Endothelial cell of umbilical vein (primary cell): ENCODE results near the gene POLR3G. TPM values are rescaled to one million over a fixed set of nuclear protein-coding genes. Genes with fewer than 3 reads are reported as not detected.

Source experiments
- BruUV-seq: library from RNA; stranded (reverse); fragments of 400-500 nt; replicated peaks from 2 replicates; lab custom pipeline; 2021; lab: Mats Ljungman, UMichigan
- CTCF ChIA-PET: fragments of 300-600, 350-600 bp; sonication (Branson Sonifier 250); formaldehyde crosslinking; loops from one replicate; lab custom pipeline; 2021; ENCODE audit warnings: antibody characterized with exemption, inconsistent platforms; lab: Charles Lee
- POLR2A ChIA-PET: fragments of 300-600, 350-600 bp; sonication (Branson Sonifier 250); formaldehyde crosslinking; loops from one replicate; lab custom pipeline; 2021; ENCODE audit warnings: antibody characterized with exemption, inconsistent platforms; lab: Charles Lee
- DNase-seq: peaks from one replicate; pipeline ENCODE4 v3.0.0-alpha.2; 2011; ENCODE audit warnings: low read depth, low spot score
- FAIRE-seq: peaks from 2 replicates; lab custom pipeline; 2011; peaks lifted over from hg19 to GRCh38; lab: Jason Lieb, UNC
- H2AFZ ChIP-seq: 2 replicates; pipeline ENCODE4 v1.6.0; 2012; ENCODE audit warnings: low read depth, low read length, control low read depth, inconsistent platforms
- H3K27ac ChIP-seq: 2 replicates; pipeline ENCODE4 v1.5.1; 2011; ENCODE audit warnings: low read depth, mild to moderate bottlenecking, control low read depth, low read length, moderate library complexity; ENCODE audit not compliant: insufficient read depth
- H3K27me3 ChIP-seq, 2 experiments: 2 replicates each; pipeline versions ENCODE4 v1.6.0 to v1.6.1; 2011; ENCODE audit warnings: low read length in 2 of 2, mixed read lengths in 1 of 2; ENCODE audit not compliant: control insufficient read depth in 2 of 2, insufficient read depth in 2 of 2
- H3K36me3 ChIP-seq, 2 experiments: 2 replicates in 1 of 2; 3 replicates in 1 of 2; pipeline ENCODE4 v1.5.1; 2011; ENCODE audit warnings: low read length in 2 of 2, mild to moderate bottlenecking in 1 of 2, moderate library complexity in 1 of 2; ENCODE audit not compliant: control insufficient read depth in 2 of 2, insufficient read depth in 2 of 2; ENCODE audit errors: extremely low read depth in 1 of 2
- H3K4me1 ChIP-seq: 3 replicates; pipeline ENCODE4 v1.5.1; 2011; ENCODE audit warnings: mild to moderate bottlenecking, low read length; ENCODE audit not compliant: control insufficient read depth, insufficient read depth; ENCODE audit errors: extremely low read depth
- H3K4me2 ChIP-seq: 2 replicates; pipeline ENCODE4 v1.6.1; 2011; ENCODE audit warnings: low read length, control low read depth, mixed read lengths; ENCODE audit not compliant: insufficient read depth
- H3K4me3 ChIP-seq, 3 experiments: fragments of 200-600 bp in 1 of 3; sonication (generic), shearing (Covaris generic) in 1 of 3; replicated peaks in 1 of 3; 2 replicates each; pipeline ENCODE4 v1.5.1; 2011 to 2016; ENCODE audit warnings: control low read depth in 3 of 3, low read length in 3 of 3, mild to moderate bottlenecking in 2 of 3, inconsistent platforms in 1 of 3, low read depth in 1 of 3, moderate library complexity in 1 of 3; ENCODE audit not compliant: insufficient read depth in 1 of 3
- H3K79me2 ChIP-seq: 2 replicates; pipeline ENCODE4 v1.6.0; 2012; ENCODE audit warnings: low read length, inconsistent platforms; ENCODE audit not compliant: control insufficient read depth, insufficient read depth
- H3K9ac ChIP-seq: replicated peaks from 2 replicates; pipeline ENCODE3; 2011; ENCODE audit warnings: low read length, control low read depth; ENCODE audit not compliant: insufficient read depth; ENCODE audit errors: extremely low read depth
- H3K9me1 ChIP-seq: replicated peaks from 3 replicates; pipeline ENCODE4 v1.6.0; 2011; ENCODE audit warnings: mild to moderate bottlenecking, low read length; ENCODE audit not compliant: control insufficient read depth, insufficient read depth; ENCODE audit errors: extremely low read depth
- H3K9me3 ChIP-seq: replicated peaks from 2 replicates; pipeline ENCODE4 v1.5.1; 2012; ENCODE audit warnings: low read length, inconsistent platforms; ENCODE audit not compliant: control insufficient read depth, insufficient read depth
- H4K20me1 ChIP-seq: replicated peaks from 2 replicates; pipeline ENCODE3; 2011; ENCODE audit warnings: mild to moderate bottlenecking, low read length; ENCODE audit not compliant: control insufficient read depth, insufficient read depth; ENCODE audit errors: extremely low read depth
- EZH2 ChIP-seq: IDR thresholded peaks from 2 replicates; pipeline ENCODE4 v1.6.1; 2012; ENCODE audit warnings: borderline replicate concordance, low read depth, mild to moderate bottlenecking, moderate library complexity, low read length, inconsistent platforms; ENCODE audit not compliant: severe bottlenecking
- FOS ChIP-seq: IDR thresholded peaks from 2 replicates; pipeline ENCODE4 v1.6.1; 2011; ENCODE audit warnings: mild to moderate bottlenecking, low read length, moderate library complexity, borderline replicate concordance; ENCODE audit not compliant: insufficient read depth
- GATA2 ChIP-seq: IDR thresholded peaks from 2 replicates; pipeline ENCODE4 v1.7.0; 2011; ENCODE audit warnings: low read depth, mild to moderate bottlenecking, moderate library complexity, mixed read lengths, low read length; ENCODE audit not compliant: insufficient read length, insufficient read depth
- JUN ChIP-seq: IDR thresholded peaks from 2 replicates; pipeline ENCODE4 v1.6.1; 2011; ENCODE audit warnings: borderline replicate concordance, low read depth; ENCODE audit not compliant: insufficient read length, insufficient read depth
- MYC ChIP-seq: IDR thresholded peaks from one replicate; pipeline ENCODE4 v1.6.1; 2011; ENCODE audit warnings: mild to moderate bottlenecking, low read depth, low read length
- POLR2A ChIP-seq: IDR thresholded peaks from 2 replicates; pipeline ENCODE4 v1.6.1; 2012; ENCODE audit warnings: low read depth, mild to moderate bottlenecking, control low read depth, low read length
- POLR2AphosphoS5 ChIP-seq: IDR thresholded peaks from 2 replicates; pipeline ENCODE4 v1.6.1; 2012; ENCODE audit warnings: low read depth, mild to moderate bottlenecking, control low read depth, low read length, moderate library complexity; ENCODE audit not compliant: insufficient read depth
- dilution Hi-C: fragments of 300-500 bp; cut with MboI; formaldehyde crosslinking; loops from one replicate; pipeline ENCODE4 v1.15.0; 2019; ENCODE audit warnings: low sequenced_read_pairs; ENCODE audit not compliant: extremely low pct_ligation_motif_present
- intact Hi-C: fragments of 100-400 bp; cut with micrococcal nuclease; formaldehyde crosslinking; loops from one replicate; pipeline ENCODE4 v1.10.0; 2022
- polyA plus RNA-seq, 4 experiments: library from polyadenylated mRNA; depleted of rRNA in 3 of 4; stranded (reverse) in 3 of 4; unstranded in 1 of 4; fragments of >200 nt; gene quantifications; 2 replicates each; pipeline versions ENCODE4 v1.2.1 to v1.2.3, GENCODE V29; 2011 to 2012; ENCODE audit warnings: missing spikeins in 1 of 4
- total RNA-seq: library from RNA; stranded (reverse); gene quantifications from 2 replicates; pipeline ENCODE4 v1.2.3, GENCODE V29; 2021
- TF ChIP-seq, protein P1 (sequence below): IDR thresholded peaks from 2 replicates; pipeline ENCODE4 v1.6.1; 2011; ENCODE audit not compliant: insufficient read depth, insufficient read length
- TF ChIP-seq, protein P2 (sequence below), 2 donors: IDR thresholded peaks; 1 replicate in 1 of 2; 2 replicates in 1 of 2; pipeline ENCODE4 v1.5.1; 2011; ENCODE audit warnings: low read length in 2 of 2, mild to moderate bottlenecking in 2 of 2, moderate library complexity in 2 of 2, control low read depth in 1 of 2, inconsistent platforms in 1 of 2, low read depth in 1 of 2; ENCODE audit not compliant: insufficient read depth in 1 of 2; ENCODE audit errors: extremely low read depth in 1 of 2

POLR3G gene
- total and polyA plus RNA-seq, 2 donors (not counting 3 experiments of a cell fraction or from before 2014, with no cell fraction given): 15.0 to 15.7 TPM

GRCh38 chr5:90529939-90530677, 55.4 kb downstream of the POLR3G start:
- peak overlapping the region; percentile 59 for H3K9ac ChIP-seq
- H3K9me3 ChIP-seq: no peaks in the 10 kb centered on the region
- peaks cover 8 to 36% of the 10 kb centered on the region in 2 experiments for H3K27me3 ChIP-seq
- TSS peak; percentile 88 for BruUV-seq
- H3K9me1 ChIP-seq: no peaks in the 10 kb centered on the region
- H4K20me1 ChIP-seq: no peaks in the 10 kb centered on the region
- peak overlapping the region; percentile 17 to 88 (median 66) for H3K4me3 ChIP-seq
- H3K4me2 ChIP-seq: peak overlapping the region; percentile 79
- dilution Hi-C loops (no loop called here), intact Hi-C loops (loop anchor here (1.0 to 10.0 kb wide), 7 partner anchors 11 to 595 kb away; partner anchors contain the start of genes CETN3, MBLAC2 and POLR3G)
- peaks cover 37% of the 10 kb centered on the region for H3K79me2 ChIP-seq
- H3K4me1 ChIP-seq: peaks cover 16% of the 10 kb centered on the region
- no peaks in the 10 kb centered on the region for H3K36me3 ChIP-seq
- FAIRE-seq: no peak
- POLR2A ChIA-PET: interaction anchor here (0.8 kb wide), 1 partner anchor 56 kb away, joined by 3 read pairs; the partner anchor contains the start of genes MBLAC2 and POLR3G
- CTCF ChIA-PET: interaction anchor here (0.6 to 3.8 kb wide), 8 partner anchors 11 to 120 kb away, joined by 3 to 75 read pairs (median 3); partner anchors contain the start of genes CETN3, MBLAC2 and POLR3G
- H2AFZ ChIP-seq: peak overlapping the region; percentile 68
- DNase-seq: peak; percentile 79
- H3K27ac ChIP-seq: peak overlapping the region; percentile 23
- TF ChIP-seq EZH2 (no peak), POLR2A (no peak), FOS (peak; percentile 26), JUN (no peak), GATA2 (no peak), POLR2AphosphoS5 (no peak), MYC (no peak)
- TF ChIP-seq, protein P1, sequence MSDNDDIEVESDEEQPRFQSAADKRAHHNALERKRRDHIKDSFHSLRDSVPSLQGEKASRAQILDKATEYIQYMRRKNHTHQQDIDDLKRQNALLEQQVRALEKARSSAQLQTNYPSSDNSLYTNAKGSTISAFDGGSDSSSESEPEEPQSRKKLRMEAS: no peak
- TF ChIP-seq, protein P2, sequence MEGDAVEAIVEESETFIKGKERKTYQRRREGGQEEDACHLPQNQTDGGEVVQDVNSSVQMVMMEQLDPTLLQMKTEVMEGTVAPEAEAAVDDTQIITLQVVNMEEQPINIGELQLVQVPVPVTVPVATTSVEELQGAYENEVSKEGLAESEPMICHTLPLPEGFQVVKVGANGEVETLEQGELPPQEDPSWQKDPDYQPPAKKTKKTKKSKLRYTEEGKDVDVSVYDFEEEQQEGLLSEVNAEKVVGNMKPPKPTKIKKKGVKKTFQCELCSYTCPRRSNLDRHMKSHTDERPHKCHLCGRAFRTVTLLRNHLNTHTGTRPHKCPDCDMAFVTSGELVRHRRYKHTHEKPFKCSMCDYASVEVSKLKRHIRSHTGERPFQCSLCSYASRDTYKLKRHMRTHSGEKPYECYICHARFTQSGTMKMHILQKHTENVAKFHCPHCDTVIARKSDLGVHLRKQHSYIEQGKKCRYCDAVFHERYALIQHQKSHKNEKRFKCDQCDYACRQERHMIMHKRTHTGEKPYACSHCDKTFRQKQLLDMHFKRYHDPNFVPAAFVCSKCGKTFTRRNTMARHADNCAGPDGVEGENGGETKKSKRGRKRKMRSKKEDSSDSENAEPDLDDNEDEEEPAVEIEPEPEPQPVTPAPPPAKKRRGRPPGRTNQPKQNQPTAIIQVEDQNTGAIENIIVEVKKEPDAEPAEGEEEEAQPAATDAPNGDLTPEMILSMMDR (IDR thresholded peaks at IDR 0.05; ENCODE audit: extremely low read depth in 1 of 2, insufficient read depth in 1 of 2, low read depth in 1 of 2, low read length in 2 of 2): peak; percentile 48 to 61
